Naive thymus-derived CD8-positive, alpha-beta T cell (primary cell): ENCODE results near the gene SRBD1. TPM values are rescaled to one million over a fixed set of nuclear protein-coding genes. Genes with fewer than 3 reads are reported as not detected.

Experiments
- ATAC-seq, 2 donors: fragments of 150-1000 bp; cut with Tn5 transposase in 1 of 2; sonication (Bioruptor Pico), chemical (Tn5 transposase) in 1 of 2; 1 replicate in 1 of 2; 2 replicates in 1 of 2; pipeline ENCODE4 v1.10.0; 2021; ENCODE audit warnings: mild to moderate bottlenecking in 2 of 2, moderate library complexity in 2 of 2
- POLR2A ChIA-PET: fragments of 350-600 bp; sonication (Branson Sonifier 250); formaldehyde crosslinking; loops from one replicate; lab custom pipeline; 2021; ENCODE audit warnings: antibody characterized with exemption; lab: Charles Lee
- DNase-seq, 10 donors: peaks; one replicate each; pipeline versions ENCODE4 v3.0.0 to v3.0.0-alpha.2; 2020 to 2022
- H3K27ac Mint-ChIP-seq, 10 donors: one replicate each; pipeline ENCODE4 v1.8.0; 2020 to 2022; ENCODE audit warnings: mild to moderate bottlenecking in 10 of 10, mixed read lengths in 10 of 10, moderate library complexity in 4 of 10, inconsistent platforms in 1 of 10
- H3K27me3 Mint-ChIP-seq, 5 donors: one replicate each; pipeline ENCODE4 v1.8.0; 2021 to 2022; ENCODE audit warnings: mixed read lengths in 5 of 5
- H3K36me3 Mint-ChIP-seq, 3 donors: one replicate each; pipeline ENCODE4 v1.8.0; 2020 to 2022; ENCODE audit warnings: mixed read lengths in 3 of 3, mild to moderate bottlenecking in 2 of 3, inconsistent platforms in 1 of 3
- H3K4me1 Mint-ChIP-seq, 4 donors: one replicate each; pipeline ENCODE4 v1.8.0; 2021 to 2022; ENCODE audit warnings: mixed read lengths in 4 of 4
- H3K4me3 Mint-ChIP-seq, 10 donors: one replicate each; pipeline ENCODE4 v1.8.0; 2020 to 2022; ENCODE audit warnings: mild to moderate bottlenecking in 10 of 10, mixed read lengths in 10 of 10, moderate library complexity in 6 of 10, inconsistent platforms in 1 of 10
- H3K9me3 Mint-ChIP-seq, 9 donors: one replicate each; pipeline ENCODE4 v1.8.0; 2020 to 2022; ENCODE audit warnings: mixed read lengths in 9 of 9, mild to moderate bottlenecking in 3 of 9, inconsistent platforms in 1 of 9, moderate library complexity in 1 of 9
- polyA plus RNA-seq, 3 donors: library from polyadenylated mRNA; unstranded; fragments of 300-500 nt; fragmentation: Illumina TruSeq; gene quantifications; one replicate each; pipeline ENCODE4 v1.2.3, GENCODE V29; 2021
- total RNA-seq, 8 experiments: library from RNA in 2 of 8; stranded (reverse) in 2 of 8; gene quantifications; one replicate each; pipeline ENCODE4 v1.2.3 and lab custom pipeline; 2021 to 2026

The SRBD1 gene
- total and polyA plus RNA-seq, 5 experiments from 2014 or later: 13.2 to 26.3 (median 14.5) TPM

DNA sequence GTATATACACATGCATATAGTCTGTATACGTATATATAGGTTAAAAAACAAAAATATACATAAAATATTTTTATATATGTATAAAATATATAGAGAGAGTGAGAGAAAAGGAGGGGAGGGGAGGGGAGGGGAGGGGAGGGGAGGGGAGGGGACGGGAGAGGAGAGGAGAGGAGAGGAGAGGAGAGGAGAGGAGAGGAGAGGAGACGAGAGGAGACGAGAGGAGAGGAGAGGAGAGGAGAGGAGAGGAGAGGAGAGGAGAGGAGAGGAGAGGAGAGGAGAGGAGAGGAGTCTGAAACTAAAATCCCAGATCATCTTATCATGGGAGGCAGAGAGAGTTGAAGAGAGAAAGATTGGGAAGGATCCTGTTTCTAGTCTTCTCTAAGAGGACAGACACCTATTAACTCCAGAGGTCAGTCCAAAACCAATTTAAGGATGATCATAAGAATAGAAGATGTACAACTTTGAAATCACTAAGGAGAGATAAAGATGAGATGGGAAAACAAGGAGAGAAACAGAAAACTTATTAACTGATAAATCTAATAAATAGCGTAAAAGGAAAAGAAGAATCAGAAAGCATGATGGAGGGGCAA lies 195.4 kb downstream of the SRBD1 start:
- no peak for DNase-seq
- no peak for ATAC-seq
- Mint-ChIP-seq H3K4me1 (no peaks in the 10 kb centered on the region), H3K27me3 (no peaks in the 10 kb centered on the region), H3K27ac (no peak overlapping the region), H3K9me3 (no peaks in the 10 kb centered on the region), H3K4me3 (no peak overlapping the region), H3K36me3 (peaks cover 14 to 65% (median 42%) of the 10 kb centered on the region in 3 donors)
- POLR2A ChIA-PET: no interaction called here

DNA sequence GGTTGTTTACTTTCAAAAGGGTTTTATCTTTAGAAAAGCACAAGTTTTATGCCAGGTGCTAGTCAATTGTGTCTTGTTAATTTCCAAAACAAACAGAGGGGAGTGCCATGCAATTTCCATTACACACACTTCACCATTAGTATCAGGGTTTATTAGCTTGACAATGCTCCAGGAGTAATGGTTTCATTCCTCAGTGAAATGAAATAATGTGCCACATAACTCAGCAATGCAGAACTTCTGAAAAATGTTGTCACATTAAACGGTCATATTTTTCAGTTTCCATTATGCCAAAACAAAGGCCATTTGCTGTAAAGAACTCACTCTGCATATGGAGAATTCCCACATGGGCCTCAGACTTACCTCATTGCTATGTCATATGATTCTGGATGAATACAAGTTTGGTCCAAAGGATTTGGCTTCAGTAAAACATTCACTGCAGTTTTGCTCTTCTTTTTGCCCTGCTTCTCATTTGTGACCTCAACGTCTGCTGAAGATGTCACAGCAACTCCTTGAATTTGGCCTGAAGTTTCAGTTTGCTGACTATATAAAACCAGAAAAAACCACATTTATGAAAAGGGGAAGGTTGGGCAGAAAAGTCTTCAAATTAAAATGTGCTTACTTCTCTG lies 198.2 kb downstream of the SRBD1 start:
- ATAC-seq (no peak), DNase-seq (no peak)
- no peak overlapping the region for H3K27ac Mint-ChIP-seq
- peaks cover 9 to 67% (median 41%) of the 10 kb centered on the region in 3 donors for H3K36me3 Mint-ChIP-seq
- no peaks in the 10 kb centered on the region for H3K9me3 Mint-ChIP-seq
- no peak overlapping the region for H3K4me3 Mint-ChIP-seq
- H3K4me1 Mint-ChIP-seq: peaks cover 0 to 3% (median 0%) of the 10 kb centered on the region in 4 donors
- no peaks in the 10 kb centered on the region for H3K27me3 Mint-ChIP-seq
- POLR2A ChIA-PET: no interaction called here

DNA sequence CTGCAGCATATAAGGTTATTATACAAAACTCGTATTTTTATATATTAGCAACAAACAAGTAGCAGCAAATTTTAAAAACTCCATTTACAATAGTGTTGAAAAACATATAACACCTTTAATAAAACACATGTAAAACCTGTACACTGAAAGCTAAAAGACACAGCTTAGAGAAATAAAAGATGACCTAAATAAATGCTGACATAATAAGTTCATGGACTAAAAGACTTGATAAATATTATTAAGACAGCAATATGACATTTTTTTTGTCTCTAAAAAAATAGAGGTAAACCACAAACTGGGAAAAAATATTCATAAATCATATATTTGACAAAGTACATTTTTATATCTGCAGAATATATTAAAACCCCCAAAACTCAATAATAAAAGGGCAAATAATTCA lies 201.4 kb downstream of the SRBD1 start:
- Mint-ChIP-seq H3K9me3 (no peaks in the 10 kb centered on the region), H3K36me3 (peaks cover 9 to 54% (median 32%) of the 10 kb centered on the region in 3 donors), H3K27me3 (no peaks in the 10 kb centered on the region), H3K4me1 (peaks cover 0 to 3% (median 0%) of the 10 kb centered on the region in 4 donors), H3K27ac (no peak overlapping the region), H3K4me3 (no peak overlapping the region)
- DNase-seq (no peak), ATAC-seq (no peak)
- POLR2A ChIA-PET: no interaction called here

DNA sequence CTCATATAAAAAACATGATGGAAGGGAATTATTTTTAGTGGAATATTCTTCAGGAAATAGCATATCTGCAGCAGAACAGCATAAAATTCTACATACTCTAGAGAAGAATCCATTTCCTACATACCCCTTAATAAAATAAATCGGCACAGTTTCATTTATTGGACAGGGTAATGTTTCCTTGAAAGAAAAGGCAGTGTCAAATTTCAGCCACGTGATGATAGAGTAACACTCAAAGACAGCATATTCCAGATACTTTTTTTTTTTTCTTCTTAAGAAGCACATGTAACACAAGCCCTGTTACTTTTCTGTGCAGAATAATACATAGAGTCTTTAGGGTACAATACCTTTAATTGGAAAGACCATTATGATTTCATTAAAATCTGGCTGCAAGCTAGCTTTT lies 204.4 kb downstream of the SRBD1 start:
- peaks cover 5 to 57% (median 35%) of the 10 kb centered on the region in 3 donors for H3K36me3 Mint-ChIP-seq
- H3K4me3 Mint-ChIP-seq: no peak overlapping the region
- H3K27ac Mint-ChIP-seq: no peak overlapping the region
- H3K9me3 Mint-ChIP-seq: no peaks in the 10 kb centered on the region
- POLR2A ChIA-PET: no interaction called here
- no peaks in the 10 kb centered on the region for H3K27me3 Mint-ChIP-seq
- H3K4me1 Mint-ChIP-seq: peaks cover 0 to 3% (median under 1%) of the 10 kb centered on the region in 4 donors
- DNase-seq (no peak), ATAC-seq (no peak)

DNA sequence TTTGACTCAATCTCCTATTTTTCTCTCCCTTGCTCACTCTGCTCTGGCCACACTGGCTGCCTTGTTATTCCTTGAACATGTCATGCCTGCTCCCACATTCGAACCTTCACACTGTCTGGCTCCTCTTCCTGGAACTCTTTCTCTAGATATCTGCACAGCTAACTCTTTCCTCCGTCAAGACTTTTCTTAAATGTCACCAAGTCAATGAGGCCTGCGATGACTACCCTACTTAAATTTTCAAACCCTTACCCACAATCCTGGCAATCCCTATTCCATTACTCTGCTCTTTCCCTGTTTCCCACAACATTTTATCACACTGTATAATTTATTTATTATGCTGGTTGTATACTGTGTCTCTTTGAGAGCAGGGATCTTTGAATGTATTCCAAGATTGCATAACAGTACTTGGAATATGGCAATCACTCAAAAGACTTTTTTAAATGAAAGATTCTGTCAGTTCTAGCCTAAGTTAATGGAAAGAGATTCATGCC lies 206.2 kb downstream of the SRBD1 start:
- Mint-ChIP-seq H3K36me3 (peaks cover 0 to 50% (median 19%) of the 10 kb centered on the region in 3 donors), H3K9me3 (no peaks in the 10 kb centered on the region), H3K4me3 (no peak overlapping the region), H3K27me3 (no peaks in the 10 kb centered on the region), H3K4me1 (peaks cover 0 to 2% (median 0%) of the 10 kb centered on the region in 4 donors), H3K27ac (no peak overlapping the region)
- DNase-seq: no peak
- POLR2A ChIA-PET: no interaction called here
- no peak for ATAC-seq

DNA sequence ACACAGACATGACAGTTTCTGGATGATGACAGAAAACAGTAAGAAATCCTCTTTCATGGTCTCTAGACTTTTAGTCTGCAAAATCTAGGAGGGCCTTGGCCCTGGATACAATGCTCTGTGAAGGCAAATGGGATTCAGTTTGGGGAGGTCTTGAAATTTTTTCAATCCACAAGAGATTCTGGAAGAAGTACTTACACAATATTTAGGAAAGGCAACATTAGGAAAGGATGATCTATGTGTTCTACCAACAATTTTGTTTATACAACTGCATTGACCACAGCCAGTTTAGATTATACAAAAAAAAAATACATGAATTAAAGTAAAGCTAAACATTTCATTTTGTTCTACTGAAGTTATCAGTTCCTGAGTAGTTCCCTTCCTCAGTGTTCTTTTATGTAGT lies 208.0 kb downstream of the SRBD1 start:
- H3K27ac Mint-ChIP-seq: no peak overlapping the region
- no peak overlapping the region for H3K4me3 Mint-ChIP-seq
- POLR2A ChIA-PET: no interaction called here
- H3K9me3 Mint-ChIP-seq: no peaks in the 10 kb centered on the region
- H3K27me3 Mint-ChIP-seq: no peaks in the 10 kb centered on the region
- DNase-seq (no peak), ATAC-seq (no peak)
- H3K36me3 Mint-ChIP-seq: peaks cover 0 to 42% (median 19%) of the 10 kb centered on the region in 3 donors
- peaks cover 0 to 2% (median 0%) of the 10 kb centered on the region in 4 donors for H3K4me1 Mint-ChIP-seq

DNA sequence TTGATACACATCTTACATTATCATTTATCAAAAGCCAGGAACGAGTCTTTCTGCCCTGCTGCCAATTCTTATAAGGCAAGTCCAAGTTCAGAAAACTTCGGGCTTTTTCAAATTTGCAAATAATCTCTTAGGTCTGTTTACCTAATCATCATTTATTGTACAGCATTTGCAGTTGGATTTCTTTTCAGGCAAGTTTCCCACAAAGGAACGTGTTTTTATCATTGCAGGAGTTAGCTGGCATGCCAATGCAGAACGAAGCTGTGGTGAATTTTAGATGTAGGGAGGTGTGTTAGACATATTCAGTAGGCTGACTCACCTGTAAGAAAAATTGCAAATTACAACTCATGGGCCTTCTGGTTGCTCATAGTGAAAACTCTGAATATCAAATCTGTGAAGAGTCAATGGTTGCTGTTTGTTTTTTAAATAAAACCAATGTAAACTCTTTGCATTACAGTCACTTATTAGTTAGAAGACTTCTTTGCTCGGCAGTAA lies 209.6 kb downstream of the SRBD1 start:
- no peak overlapping the region for H3K27ac Mint-ChIP-seq
- no peak for ATAC-seq
- H3K9me3 Mint-ChIP-seq: no peaks in the 10 kb centered on the region
- no peak overlapping the region for H3K4me3 Mint-ChIP-seq
- POLR2A ChIA-PET: no interaction called here
- peaks cover 0 to 2% (median 0%) of the 10 kb centered on the region in 4 donors for H3K4me1 Mint-ChIP-seq
- no peak for DNase-seq
- no peaks in the 10 kb centered on the region for H3K27me3 Mint-ChIP-seq
- peaks cover 0 to 36% (median 19%) of the 10 kb centered on the region in 3 donors for H3K36me3 Mint-ChIP-seq

DNA sequence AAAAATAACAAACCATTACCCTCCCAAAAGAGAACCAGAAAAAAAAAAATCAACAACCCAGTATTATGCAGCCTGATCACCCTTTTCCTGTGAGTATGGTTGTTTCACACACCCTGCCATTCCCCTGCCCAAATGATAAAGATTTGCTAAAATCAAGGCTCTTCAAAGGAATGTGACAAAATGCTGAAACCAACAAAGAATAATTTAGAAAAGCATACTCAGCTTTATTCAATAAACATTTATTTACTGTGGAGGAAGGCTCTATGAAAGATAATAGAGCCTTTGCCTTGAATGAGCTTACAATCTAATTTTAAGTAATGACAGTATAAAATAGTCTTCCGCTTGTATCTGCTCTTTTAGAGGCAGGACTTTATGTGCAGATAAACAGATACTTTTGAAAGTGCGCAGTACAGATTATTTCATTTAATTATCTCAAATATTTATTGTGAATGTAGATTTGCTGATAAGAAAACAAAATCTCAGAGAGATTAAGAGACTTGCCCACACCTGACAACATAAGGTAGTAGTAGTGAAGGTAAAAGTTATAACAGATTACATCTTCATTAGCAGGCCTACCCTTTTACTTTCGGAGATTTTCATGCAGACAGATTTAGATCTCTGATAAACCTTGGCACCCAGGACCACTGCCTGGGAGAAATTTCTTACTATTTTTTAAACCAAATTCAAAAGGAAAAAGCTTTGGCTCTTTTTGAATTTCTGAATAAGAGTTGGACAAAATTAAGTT lies 211.9 kb downstream of the SRBD1 start:
- POLR2A ChIA-PET: no interaction called here
- Mint-ChIP-seq H3K27ac (peak overlapping the region in 1 of 10 donors; percentile 3), H3K36me3 (peaks cover 7 to 47% (median 22%) of the 10 kb centered on the region in 3 donors)

DNA sequence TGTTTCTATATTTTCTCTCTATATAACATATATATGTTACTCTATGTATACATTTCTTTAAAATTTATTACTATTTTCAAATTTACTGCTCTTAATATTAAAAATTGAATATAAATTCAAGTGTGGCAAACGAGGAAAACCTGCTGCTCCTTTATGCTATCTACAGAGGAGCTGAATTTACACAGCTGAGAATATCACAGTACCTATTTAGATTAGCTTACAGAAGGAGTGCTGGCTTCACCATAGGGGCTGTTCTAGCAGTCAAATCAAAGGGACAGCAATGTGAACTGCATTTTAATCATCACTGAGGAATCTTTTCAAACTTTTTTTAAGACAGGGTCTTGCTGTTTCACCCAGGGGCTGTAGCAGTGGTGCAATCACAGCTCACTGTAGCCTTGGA lies 213.8 kb downstream of the SRBD1 start:
- no peak for DNase-seq
- POLR2A ChIA-PET: no interaction called here
- ATAC-seq: no peak

More for the DNA sequence above, 211.9 kb downstream of the SRBD1 start:
- no peak for DNase-seq
- ATAC-seq: no peak
- H3K4me3 Mint-ChIP-seq: no peak overlapping the region
- no peaks in the 10 kb centered on the region for H3K27me3 Mint-ChIP-seq
- H3K4me1 Mint-ChIP-seq: peaks cover 0 to 2% (median 0%) of the 10 kb centered on the region in 4 donors
- no peaks in the 10 kb centered on the region for H3K9me3 Mint-ChIP-seq

DNA sequence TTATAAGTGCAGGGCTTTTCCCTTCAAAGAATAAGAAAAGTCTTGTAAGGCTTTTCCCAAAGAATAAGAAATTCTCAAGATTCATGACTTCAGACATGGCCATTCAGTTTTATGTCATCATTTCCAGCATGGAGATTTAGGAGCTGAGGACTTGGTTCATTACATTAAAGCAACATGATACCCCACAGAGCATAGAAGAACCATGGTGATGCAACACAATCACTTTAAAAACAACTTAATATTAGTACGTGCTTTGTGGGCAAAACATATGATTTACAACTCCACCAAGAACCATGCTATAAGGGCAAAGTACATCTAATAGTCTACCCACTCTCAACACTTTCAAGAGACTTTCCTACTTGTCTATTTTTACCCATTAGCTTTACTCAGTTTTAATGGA lies 214.4 kb downstream of the SRBD1 start:
- POLR2A ChIA-PET: no interaction called here
- H3K4me3 Mint-ChIP-seq: no peak overlapping the region
- ATAC-seq (no peak), DNase-seq (no peak)
- H3K36me3 Mint-ChIP-seq: peaks cover 7 to 47% (median 20%) of the 10 kb centered on the region in 3 donors
- no peaks in the 10 kb centered on the region for H3K27me3 Mint-ChIP-seq
- no peaks in the 10 kb centered on the region for H3K9me3 Mint-ChIP-seq
- H3K27ac Mint-ChIP-seq: no peak overlapping the region
- no peaks in the 10 kb centered on the region for H3K4me1 Mint-ChIP-seq

More for the DNA sequence above, 213.8 kb downstream of the SRBD1 start:
- Mint-ChIP-seq H3K4me1 (peaks cover 0 to 2% (median 0%) of the 10 kb centered on the region in 4 donors), H3K4me3 (no peak overlapping the region), H3K27me3 (no peaks in the 10 kb centered on the region), H3K36me3 (peaks cover 7 to 47% (median 20%) of the 10 kb centered on the region in 3 donors), H3K27ac (no peak overlapping the region), H3K9me3 (no peaks in the 10 kb centered on the region)

DNA sequence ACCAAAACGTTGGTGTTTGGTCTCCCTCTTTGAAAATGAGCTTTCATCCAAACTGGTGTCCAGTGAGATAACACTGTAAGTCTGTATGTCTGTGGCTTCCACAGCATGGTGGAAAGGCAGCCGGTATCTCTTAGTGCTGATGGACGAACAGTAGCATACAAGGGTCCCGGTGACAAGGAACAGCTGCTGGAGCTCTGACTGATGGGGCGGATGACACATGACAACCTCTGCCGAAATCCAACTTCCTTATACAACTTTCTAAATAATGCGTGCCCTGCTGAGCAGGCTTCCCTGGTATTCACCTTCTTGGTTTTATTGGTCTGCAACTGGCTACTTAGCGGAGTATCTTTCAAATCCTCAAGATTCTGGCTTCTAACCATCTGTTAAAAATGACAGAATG lies 216.2 kb downstream of the SRBD1 start:
- DNase-seq (no peak), ATAC-seq (no peak)
- peaks cover 13 to 54% (median 36%) of the 10 kb centered on the region in 3 donors for H3K36me3 Mint-ChIP-seq
- H3K27me3 Mint-ChIP-seq: no peaks in the 10 kb centered on the region
- H3K9me3 Mint-ChIP-seq: no peaks in the 10 kb centered on the region
- no peak overlapping the region for H3K4me3 Mint-ChIP-seq
- H3K4me1 Mint-ChIP-seq: no peaks in the 10 kb centered on the region
- POLR2A ChIA-PET: no interaction called here
- no peak overlapping the region for H3K27ac Mint-ChIP-seq

DNA sequence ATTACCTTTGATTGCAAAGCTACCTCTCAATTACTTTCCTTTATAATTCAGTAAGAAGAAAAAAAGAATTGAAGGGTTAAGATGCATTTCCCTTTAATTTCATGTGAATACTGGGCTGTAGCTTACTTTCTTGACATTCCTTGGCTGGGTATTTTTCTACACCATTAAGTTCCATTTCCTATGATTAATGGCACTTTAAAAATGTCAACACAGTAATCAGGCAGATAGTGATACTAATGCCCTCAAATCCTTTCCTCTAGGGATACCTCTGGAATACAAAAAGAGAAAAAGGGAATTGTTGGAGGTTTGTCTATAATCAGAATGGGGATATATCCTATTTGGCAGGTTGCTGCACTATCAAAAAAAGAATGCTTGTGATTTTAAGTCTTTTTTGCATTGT lies 216.9 kb downstream of the SRBD1 start:
- Mint-ChIP-seq H3K27me3 (no peaks in the 10 kb centered on the region), H3K27ac (no peak overlapping the region), H3K36me3 (peaks cover 20 to 60% (median 42%) of the 10 kb centered on the region in 3 donors), H3K4me3 (no peak overlapping the region), H3K4me1 (no peaks in the 10 kb centered on the region), H3K9me3 (no peaks in the 10 kb centered on the region)
- no peak for ATAC-seq
- POLR2A ChIA-PET: no interaction called here
- DNase-seq: no peak

DNA sequence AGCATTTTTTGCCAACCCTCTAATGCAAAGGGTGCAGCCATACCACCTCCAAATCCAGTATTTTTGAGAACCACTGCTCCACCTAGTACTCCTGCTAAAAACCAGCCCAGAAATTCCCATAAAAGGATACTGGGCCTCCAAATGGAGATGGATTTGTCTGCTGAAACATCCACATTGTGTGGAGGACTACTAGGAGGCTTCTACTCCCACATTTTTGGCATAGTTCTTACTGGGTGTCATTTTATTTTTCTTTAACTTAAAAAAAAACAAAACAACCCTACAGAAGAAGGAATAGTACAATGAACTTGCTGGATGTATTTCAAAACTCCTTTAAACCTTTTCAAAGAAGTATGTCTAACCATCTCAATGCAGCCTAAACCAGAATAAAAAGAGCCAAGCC lies 219.2 kb downstream of the SRBD1 start:
- Mint-ChIP-seq H3K4me3 (no peak overlapping the region), H3K4me1 (no peaks in the 10 kb centered on the region), H3K27me3 (no peaks in the 10 kb centered on the region), H3K9me3 (no peaks in the 10 kb centered on the region), H3K27ac (no peak overlapping the region), H3K36me3 (peaks cover 20 to 72% (median 60%) of the 10 kb centered on the region in 3 donors)
- POLR2A ChIA-PET: no interaction called here
- no peak for DNase-seq
- no peak for ATAC-seq
